ENCODE data around the gene USP43. TPM values are rescaled to one million over a fixed set of nuclear protein-coding genes. Genes with fewer than 3 reads are reported as not detected.
"Not testable (repeated sequence)": the region's sequence is repeated elsewhere in the genome, so short reads cannot be mapped to it uniquely, and the experiment has no call there.

USP43 gene
- under 1 TPM; 0.08 to 0.17 TPM for total RNA-seq
- polyA plus RNA-seq (2013, experiment 1 of 2), result 0.15 TPM
- polyA plus RNA-seq (2013, experiment 2 of 2), result 0.11 TPM
- 0 to 0.85 (median 0.20) reads per million in 172 experiments for total RNA-seq

- H3K4me1 Mint-ChIP-seq (ENCODE audit: low read depth), result peaks cover 14% of the 10 kb centered on the region
- H3K27me3 ChIP-seq (ENCODE audit: control insufficient read depth in 1 of 2, insufficient read depth in 2 of 2, low read length in 2 of 2), result peaks cover 37 to 44% of the 10 kb centered on the region in 2 experiments
- H3K9me3 ChIP-seq (ENCODE audit: control insufficient read depth in 1 of 2, insufficient read depth in 1 of 2, low read length in 2 of 2), result peaks cover 0 to 4% of the 10 kb centered on the region in 2 experiments
- no peak within 1 kb of the TSS for H3K27ac ChIP-seq (ENCODE audit: low read depth in 1 of 2, low read length in 2 of 2)
- peaks cover 66% of the 10 kb centered on the region for H3K27me3 Mint-ChIP-seq
- H3K4me1 ChIP-seq (ENCODE audit: insufficient read depth, low read length), result peaks cover 17% of the 10 kb centered on the region
- ChIA-PET POLR2A (no interaction called here), CTCF (no interaction called here)
- no peaks in the 10 kb centered on the region for H3K9me3 Mint-ChIP-seq
- ATAC-seq (ENCODE audit: poor library complexity) (peak; percentile 32), DNase-seq (peak in 4 of 14 experiments; percentile 4 to 36 (median 12))
- H3K4me3 ChIP-seq (ENCODE audit: low read length), result peak within 1 kb of the TSS; percentile 52
- H3K36me3 ChIP-seq (ENCODE audit: insufficient read depth, low read length), result no peaks in the 10 kb centered on the region
- H3K27ac Mint-ChIP-seq, result no peak within 1 kb of the TSS
- no peak for TF ChIP-seq CTCF (IDR thresholded peaks at IDR 0.05)
- intact Hi-C loops (cut with DNase I, micrococcal nuclease), result no loop called here
- peak within 1 kb of the TSS; percentile 82 for H3K4me3 Mint-ChIP-seq
- H3K36me3 Mint-ChIP-seq (ENCODE audit: low read depth), result no peaks in the 10 kb centered on the region
These were observed at the start of gene USP43 for GRCh38 chr17:9644910-9645751. TSS of gene USP43 (plus strand) at chr17:9645517. CDS start at chr17:9645633, 116 bp downstream.

- H3K27me3 Mint-ChIP-seq, result peaks cover 10% of the 10 kb centered on the region
- H3K27ac ChIP-seq (ENCODE audit: low read depth in 1 of 2, low read length in 2 of 2); H3K36me3 Mint-ChIP-seq (ENCODE audit: low read depth); H3K27ac Mint-ChIP-seq; H3K36me3 ChIP-seq (ENCODE audit: insufficient read depth, low read length); H3K4me1 Mint-ChIP-seq (ENCODE audit: low read depth); DNase-seq; H3K4me1 ChIP-seq (ENCODE audit: insufficient read depth, low read length); H3K27me3 ChIP-seq (ENCODE audit: control insufficient read depth in 1 of 2, insufficient read depth in 2 of 2, low read length in 2 of 2); ATAC-seq (ENCODE audit: poor library complexity); CTCF ChIA-PET; H3K9me3 Mint-ChIP-seq; H3K9me3 ChIP-seq (ENCODE audit: control insufficient read depth in 1 of 2, insufficient read depth in 1 of 2, low read length in 2 of 2); intact Hi-C loops (cut with DNase I, micrococcal nuclease); POLR2A ChIA-PET; H3K4me3 Mint-ChIP-seq; H3K4me3 ChIP-seq (ENCODE audit: low read length): not testable (repeated sequence)
These were observed 47.7 kb upstream of the USP43 start for GRCh38 chr17:9597638-9598037.

GRCh38 chr17:9598661-9599060 is 46.7 kb upstream of the USP43 start:
- CTCF ChIA-PET, result interaction anchor here (0.6 kb wide), 1 partner anchor 48 kb away, joined by 4 read pairs; no protein-coding TSS in a partner anchor

GRCh38 chr17:9604583-9604982 is 40.7 kb upstream of the USP43 start:
- POLR2A ChIA-PET; intact Hi-C loops (cut with DNase I, micrococcal nuclease); H3K4me1 Mint-ChIP-seq (ENCODE audit: low read depth); CTCF ChIA-PET; H3K27ac ChIP-seq (ENCODE audit: low read depth in 1 of 2, low read length in 2 of 2); H3K9me3 ChIP-seq (ENCODE audit: control insufficient read depth in 1 of 2, insufficient read depth in 1 of 2, low read length in 2 of 2); H3K9me3 Mint-ChIP-seq; H3K27ac Mint-ChIP-seq; DNase-seq; H3K27me3 ChIP-seq (ENCODE audit: control insufficient read depth in 1 of 2, insufficient read depth in 2 of 2, low read length in 2 of 2); H3K36me3 Mint-ChIP-seq (ENCODE audit: low read depth); H3K4me3 Mint-ChIP-seq; H3K4me3 ChIP-seq (ENCODE audit: low read length); H3K4me1 ChIP-seq (ENCODE audit: insufficient read depth, low read length); ATAC-seq (ENCODE audit: poor library complexity); H3K36me3 ChIP-seq (ENCODE audit: insufficient read depth, low read length): not testable (repeated sequence)
- H3K27me3 Mint-ChIP-seq, result peaks cover 11% of the 10 kb centered on the region

More at GRCh38 chr17:9598661-9599060, 46.7 kb upstream of the USP43 start:
- Mint-ChIP-seq H3K9me3 (no peaks in the 10 kb centered on the region), H3K4me3 (no peak overlapping the region), H3K36me3 (ENCODE audit: low read depth) (no peaks in the 10 kb centered on the region), H3K4me1 (ENCODE audit: low read depth) (no peaks in the 10 kb centered on the region), H3K27me3 (peaks cover 14% of the 10 kb centered on the region), H3K27ac (no peak overlapping the region)
- Histone ChIP-seq H3K36me3 (ENCODE audit: insufficient read depth, low read length) (no peaks in the 10 kb centered on the region), H3K4me1 (ENCODE audit: insufficient read depth, low read length) (no peaks in the 10 kb centered on the region), H3K27ac (ENCODE audit: low read depth in 1 of 2, low read length in 2 of 2) (no peak overlapping the region), H3K4me3 (ENCODE audit: low read length) (no peak overlapping the region), H3K9me3 (ENCODE audit: control insufficient read depth in 1 of 2, insufficient read depth in 1 of 2, low read length in 2 of 2) (peaks cover 0 to 6% of the 10 kb centered on the region in 2 experiments), H3K27me3 (ENCODE audit: control insufficient read depth in 1 of 2, insufficient read depth in 2 of 2, low read length in 2 of 2) (peaks cover 0 to 4% of the 10 kb centered on the region in 2 experiments)
- no peak for ATAC-seq (ENCODE audit: poor library complexity)
- DNase-seq, result no peak
- intact Hi-C loops (cut with DNase I, micrococcal nuclease), result no loop called here
- TF ChIP-seq CTCF (IDR thresholded peaks at IDR 0.05), result no peak
- POLR2A ChIA-PET, result no interaction called here
